Measurements from ENCODE around the gene IQGAP2.
"Not testable (repeated sequence)": the region's sequence is repeated elsewhere in the genome, so short reads cannot be mapped to it uniquely, and the experiment has no call there.

The IQGAP2 gene

DNA sequence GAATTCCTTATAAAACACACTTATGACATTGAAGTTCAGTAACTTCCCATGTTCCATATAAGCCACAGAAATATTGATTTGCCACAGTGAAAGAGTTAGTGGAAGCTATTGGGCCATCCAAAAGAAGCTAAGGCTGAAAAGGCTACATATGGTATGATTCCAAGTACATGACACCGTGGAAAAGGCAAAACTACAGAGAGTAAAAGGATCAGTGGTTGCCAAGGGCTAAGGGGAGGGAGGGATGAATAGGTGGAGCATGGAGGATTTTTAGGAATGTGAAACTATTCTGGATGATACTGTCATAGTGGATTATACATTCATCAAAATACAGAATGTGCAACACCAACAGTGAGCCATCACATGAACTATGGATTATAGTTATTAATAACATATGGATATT lies 110.4 kb downstream of the IQGAP2 start:
- no peak for FAIRE-seq

DNA sequence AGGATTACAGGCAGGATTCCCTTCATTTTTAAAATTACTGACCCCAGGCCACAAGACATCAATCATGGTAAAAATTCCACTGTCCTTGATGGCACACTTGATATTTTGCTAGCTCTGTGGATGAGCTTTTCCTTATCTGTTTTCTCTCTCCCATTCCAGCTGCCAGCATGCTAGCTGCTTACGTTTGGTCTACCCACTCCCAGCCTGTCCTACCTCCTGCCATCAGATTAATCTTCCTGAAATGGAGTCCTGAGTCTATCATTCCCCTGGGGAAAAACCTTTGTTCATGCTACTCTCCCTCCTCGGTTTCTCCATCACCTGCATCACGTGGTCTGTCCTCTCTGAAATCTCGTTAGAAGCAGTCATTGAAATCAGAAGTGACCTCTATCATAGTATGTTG lies 111.2 kb downstream of the IQGAP2 start:
- no peak for FAIRE-seq

DNA sequence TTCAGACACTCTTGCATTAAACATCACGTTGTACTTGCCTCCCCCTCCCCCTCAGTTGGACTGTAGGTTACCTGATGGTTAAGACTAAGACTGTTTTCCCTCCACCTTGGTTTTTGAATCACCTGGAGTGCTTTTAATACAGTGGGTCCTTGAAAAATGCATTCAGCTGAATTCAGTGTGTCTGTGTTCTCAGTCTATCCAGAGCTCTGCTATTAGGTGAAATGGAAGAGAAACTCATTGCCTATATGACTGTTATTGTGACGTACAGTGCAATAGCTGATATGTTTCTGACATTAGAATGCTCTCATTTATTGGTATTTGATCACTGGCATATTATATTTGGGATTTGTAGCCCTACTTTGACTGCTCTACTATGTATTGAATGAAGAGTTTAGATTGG lies 111.6 kb downstream of the IQGAP2 start:
- no peak for FAIRE-seq

DNA sequence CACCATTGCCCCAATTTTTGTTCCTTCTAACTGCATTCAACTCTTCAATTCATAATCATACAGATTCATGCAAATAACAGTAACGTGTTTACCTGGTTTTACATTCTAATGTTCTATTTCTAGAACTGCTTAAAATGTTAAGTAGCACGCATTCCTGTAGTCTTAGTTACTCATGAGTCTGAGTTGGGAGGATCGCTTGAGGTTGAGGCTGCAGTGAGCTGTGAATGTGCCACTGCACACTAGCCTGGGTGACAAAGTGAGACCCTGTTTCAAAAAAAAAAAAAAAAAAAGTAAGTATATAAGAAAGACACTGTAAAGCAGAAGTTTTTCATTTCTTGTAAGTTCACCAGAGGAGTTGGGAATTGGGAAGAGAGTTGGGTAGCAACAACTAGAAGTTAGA lies 114.2 kb downstream of the IQGAP2 start:
- no peak for FAIRE-seq

DNA sequence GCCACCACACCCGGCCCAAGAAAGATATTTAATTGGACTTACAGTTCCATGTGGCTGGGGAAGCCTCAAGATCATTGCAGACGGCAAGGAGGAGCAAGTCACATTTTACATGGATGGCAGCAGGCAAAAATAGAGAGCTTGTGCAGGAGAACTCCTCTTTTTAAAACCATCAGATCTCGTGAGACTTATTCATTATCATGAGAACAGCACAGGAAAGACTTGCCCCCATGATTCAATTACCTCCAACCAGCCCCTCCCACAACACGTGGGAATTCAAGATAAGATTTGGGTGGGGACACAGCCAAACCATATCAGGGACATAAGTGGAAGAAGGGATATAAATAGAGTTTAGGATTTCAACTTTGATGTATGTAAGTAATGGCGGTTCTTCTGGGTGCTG lies 115.2 kb downstream of the IQGAP2 start:
- not testable (repeated sequence) for FAIRE-seq

DNA sequence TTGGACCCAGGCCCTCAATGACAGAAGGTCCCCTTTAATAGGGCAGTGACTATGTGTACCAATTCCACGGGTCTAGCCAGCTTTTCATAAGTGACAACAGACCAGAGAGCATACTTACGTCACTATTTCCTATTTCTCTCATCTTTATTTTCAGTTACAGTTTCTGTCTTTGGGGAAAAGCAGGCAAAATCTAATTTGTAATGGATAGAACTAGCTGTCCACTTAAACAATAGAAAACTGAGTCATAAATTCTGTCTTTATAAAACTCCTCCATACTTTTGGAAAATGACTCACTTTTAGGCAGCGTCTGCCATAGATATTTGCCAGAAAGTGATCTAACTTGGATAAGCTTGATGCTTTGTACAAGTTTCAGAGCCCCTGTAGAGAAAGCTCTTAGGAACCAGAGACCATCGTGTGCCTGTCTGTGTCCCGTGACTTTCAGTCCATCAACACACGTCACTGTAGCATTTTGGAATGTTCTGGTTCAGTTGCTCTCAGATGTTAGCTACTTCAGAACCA lies 118.2 kb downstream of the IQGAP2 start:
- FAIRE-seq: no peak

DNA sequence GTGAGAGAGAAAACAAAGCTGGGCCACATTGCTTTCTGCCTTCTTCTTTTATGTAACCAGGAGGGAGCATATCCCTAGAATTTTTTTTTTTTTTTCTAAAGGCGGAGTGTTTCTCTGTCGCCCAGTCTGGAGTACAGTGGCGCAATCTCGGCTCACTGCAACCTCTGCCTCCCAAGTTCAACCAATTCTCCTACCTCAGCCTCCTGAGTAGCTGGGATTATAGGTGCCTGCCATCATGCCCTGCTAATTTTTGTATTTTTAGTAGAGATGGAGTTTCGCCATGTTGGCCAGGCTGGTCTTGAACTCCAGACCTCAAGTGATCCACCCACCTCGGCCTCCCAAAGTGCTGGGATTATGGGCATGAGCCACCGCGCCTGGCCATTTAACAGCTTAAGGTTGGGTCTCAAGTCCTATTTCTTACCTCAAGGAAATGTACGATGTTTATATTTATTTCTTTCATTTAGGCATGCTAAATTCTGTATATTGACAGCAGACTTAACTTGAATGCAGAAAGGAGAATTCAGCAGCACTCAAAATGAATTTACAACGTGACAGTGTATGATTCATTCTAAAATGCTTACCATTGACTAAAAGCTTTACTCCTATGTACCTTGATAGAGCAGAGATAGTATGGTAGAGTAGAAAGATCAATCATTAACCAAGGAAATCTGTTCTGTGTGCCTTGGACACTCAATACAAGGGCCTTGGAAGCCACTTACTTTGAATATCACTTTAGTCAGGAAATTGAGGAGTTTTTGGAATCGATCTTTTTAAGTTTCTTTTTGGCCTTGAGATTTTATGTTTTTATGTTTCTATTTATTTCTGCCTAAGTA lies 119.2 kb downstream of the IQGAP2 start:
- FAIRE-seq: no peak

DNA sequence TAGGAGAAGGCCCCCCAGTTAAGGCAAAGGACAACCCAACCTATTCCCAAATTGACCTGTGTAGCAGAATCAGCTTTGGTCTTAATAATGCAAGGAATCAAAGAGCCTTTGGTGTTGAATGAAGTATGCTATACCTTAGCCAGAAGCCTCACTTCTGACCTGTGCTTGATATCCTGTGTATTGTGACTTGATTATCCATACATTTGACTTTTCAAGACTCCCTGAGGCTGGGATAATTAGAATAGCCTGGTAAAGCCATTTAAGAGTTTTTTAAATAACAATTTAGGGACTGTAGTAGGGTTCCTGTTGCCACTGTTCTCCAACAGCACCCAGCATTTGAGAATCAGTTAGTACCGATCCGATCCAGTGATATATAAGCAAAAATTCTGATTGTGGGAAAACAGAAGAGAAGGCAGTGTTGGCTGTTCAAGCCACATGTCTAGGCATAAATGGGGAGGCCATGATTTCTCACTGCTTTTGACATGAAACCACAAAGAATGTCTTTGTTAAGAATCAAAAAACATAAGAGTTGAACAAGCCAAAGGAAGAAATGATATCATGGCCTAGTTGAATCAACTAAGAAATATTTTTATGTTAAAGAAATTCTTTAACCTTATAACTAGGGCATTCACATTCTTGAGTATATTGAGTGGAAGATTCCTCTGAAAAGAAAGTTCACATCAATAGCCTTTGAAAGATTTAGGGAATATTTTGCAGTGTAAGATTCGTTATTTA lies 121.2 kb downstream of the IQGAP2 start:
- no peak for FAIRE-seq

DNA sequence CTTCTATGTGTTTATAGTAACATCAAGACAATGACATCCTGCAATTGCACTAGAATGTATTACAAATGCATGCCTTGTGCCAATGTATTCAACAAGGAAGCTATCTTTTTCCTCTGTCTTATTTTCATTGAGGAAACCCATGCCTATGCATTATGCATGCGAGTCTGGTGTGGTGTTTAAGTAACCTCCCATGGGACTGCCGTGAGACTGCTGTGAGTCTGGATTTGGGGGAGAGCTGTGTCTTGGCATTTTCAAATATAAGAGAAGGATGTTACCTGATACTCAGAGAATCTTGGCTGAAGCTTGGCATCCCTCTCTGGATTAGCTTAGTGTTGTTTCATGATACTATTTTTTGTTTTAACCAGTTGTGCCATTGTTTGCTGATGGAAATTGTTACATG lies 121.8 kb downstream of the IQGAP2 start:
- FAIRE-seq: no peak

DNA sequence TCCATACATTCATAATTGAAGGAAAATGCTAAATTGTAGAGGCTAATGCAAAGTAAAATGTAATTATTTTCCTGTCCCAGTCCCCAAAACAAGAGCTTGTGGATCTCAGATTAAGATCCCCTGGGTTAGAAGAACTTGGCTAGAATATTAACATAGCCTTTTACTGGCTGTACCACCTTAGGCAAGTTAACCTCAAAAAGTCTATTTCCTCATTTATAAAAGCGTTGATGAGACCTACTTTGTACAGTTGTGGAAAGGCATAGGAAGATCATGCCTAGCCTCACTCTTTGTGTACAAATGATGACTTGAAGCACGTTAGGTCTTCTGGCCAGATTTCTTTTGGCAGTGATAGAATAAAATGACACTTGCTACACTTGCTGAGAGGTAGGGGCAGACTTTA lies 122.9 kb downstream of the IQGAP2 start:
- no peak for FAIRE-seq

DNA sequence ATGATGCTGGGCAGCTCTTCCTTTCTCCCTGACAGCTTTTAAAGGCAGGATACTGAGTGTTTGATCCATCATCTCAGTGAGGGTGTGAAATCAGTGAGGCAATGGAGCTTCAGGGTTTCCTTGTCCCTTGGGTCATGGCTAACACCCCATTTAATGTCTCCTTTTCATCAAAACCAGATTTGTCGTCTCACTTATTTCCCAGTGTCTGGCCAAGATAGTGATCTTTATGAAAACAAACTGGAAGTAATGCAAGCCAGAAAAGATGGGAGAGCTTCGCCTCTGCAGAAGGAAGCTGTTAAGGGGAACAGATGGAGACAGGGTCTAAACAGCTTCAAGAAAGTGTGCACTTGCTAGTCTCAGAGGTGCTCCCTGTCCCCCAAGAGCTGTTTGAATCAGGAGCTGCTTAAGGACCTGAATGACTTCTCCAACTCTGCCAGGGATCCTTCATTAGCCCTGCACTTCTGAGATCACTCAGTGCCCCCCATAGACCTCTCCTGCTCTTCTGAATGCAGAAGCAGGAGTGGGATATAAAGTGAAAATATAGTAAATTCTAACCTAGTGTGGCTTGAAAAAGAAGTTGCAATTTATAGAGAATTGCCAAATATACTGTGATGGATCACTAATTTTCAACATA lies 124.0 kb downstream of the IQGAP2 start:
- FAIRE-seq: no peak

DNA sequence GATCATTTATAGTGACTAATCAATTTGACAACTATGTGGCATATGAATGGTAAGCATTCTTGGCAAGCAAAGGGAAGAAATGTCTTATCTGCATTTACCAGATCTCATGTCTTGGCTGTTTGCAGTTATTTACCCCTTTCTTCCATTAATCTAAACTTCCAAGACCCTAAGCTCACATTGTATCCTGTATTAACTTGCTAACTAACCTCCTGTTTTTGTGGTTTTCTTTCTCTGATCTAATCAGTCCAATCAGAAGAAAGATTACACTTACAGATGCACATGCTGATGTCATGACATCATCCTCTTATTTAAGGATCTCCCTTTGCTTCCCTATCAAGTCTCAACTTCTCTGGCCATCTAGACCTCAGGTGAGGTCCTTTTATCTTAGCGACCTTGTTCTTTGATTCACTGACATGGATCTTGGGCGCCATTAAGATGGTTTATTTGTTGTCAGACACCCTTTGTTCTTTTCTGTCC lies 124.6 kb downstream of the IQGAP2 start:
- no peak for FAIRE-seq

DNA sequence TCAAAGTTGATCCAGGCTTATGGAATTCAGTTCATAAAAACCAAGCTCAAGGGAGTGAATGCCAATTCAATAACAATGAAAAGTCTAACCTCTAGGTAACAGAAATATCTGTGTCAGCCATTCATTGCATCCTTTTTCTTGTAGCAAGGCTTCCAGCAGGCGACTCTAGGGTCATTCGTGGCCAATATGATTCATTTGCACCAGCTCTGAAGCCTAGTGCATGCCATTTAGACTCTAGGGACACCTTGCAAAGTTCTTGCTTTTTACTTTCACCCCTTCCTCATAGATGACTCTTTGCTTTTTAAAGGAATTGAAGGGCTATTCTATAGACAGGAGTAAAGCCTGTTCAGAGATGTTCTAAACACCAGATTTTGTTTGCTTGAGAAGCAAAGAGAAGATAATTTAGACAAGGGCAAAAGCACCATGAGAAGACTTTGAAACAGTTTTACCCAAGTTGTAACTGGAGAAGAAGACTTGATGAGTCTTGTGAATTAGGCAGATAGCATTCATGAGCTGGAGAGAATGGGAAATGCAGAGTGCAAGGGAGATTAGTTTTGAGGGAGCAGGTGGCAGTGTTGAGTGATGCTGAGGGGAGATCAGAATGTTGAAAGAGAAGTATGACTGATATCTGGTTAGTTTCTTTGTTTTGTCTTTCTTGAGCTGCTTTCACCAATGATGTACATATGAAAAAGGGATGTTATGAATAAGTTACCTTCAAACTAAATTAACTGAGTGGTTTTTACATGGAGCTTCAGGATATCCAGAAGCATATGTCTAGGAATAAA lies 125.7 kb downstream of the IQGAP2 start:
- no peak for FAIRE-seq

DNA sequence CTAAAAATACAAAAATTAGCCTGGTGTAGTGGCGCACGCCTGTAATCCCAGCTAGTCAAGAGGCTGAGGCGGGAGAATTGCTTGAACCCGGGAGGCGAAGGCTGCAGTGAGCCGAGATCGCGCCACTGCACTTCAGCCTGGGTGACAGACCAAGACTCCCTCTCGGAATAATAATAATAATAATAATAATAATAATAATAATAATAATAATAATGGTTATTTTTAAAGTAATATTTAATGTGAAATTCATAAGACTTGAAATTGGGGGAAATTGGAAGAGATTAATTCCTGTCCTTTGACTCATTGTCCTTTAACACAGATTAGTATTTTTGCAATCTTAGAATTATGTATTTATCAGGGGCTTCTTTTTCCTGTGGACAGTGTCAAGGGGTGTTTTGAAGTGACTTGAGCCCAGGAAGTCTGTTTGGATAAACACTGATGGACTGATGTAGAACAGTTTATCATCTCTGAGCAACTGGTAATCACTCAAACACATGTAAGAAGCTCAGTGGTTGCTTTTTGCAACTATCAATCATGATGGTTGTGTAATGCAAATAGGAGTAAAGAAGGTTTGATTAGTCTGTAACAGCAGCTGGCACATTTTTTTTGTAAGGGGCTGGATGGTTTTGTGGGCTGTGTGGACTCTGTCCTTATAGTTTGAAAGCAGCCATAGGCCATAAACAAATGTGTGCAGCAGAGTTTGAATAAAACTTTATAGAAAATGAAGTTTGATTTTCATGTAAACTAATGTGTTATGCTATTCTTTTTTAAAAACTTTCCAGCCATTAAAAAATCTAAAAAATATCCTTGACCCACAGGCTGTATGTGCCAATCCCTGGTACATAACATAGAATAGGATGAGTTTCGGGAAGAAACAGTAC lies 126.6 kb downstream of the IQGAP2 start:
- no peak for FAIRE-seq

DNA sequence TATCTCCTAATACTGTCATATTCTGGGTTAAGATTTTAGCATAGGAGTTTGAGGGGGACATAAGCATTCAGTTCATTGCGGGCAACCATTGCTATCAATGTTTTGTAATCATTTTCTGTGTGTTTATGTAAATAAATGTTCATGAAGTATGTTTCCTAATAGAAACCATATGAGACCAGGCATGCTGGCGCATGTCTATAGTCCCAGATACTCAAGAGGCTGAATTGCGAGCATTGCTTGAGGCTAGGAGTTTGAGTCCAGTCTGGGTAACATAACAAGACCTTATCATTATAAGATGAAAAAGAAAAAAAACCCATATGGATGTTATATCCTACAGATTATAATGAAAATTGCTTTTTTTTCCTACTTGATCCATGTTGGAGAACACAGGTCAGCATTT lies 129.0 kb downstream of the IQGAP2 start:
- FAIRE-seq: no peak

DNA sequence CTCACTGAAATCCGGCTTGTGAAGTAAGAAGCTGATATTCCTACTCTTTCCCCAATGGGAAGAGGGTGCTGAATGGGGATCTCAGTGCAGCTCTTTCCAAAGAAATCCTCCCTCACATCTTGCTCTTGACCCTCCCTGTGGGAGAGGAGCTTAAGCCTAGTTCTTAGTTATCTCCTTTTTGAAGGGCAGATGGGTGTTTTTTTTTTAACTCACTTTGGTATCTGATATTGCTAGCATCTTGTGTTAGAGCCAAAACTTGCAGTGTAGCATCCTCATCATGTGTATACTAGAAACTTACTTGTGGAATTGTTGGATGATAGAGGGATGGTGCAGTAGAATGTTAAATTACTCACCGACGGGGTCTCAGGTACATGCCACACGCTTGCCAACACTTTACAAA lies 129.9 kb downstream of the IQGAP2 start:
- no peak for FAIRE-seq

DNA sequence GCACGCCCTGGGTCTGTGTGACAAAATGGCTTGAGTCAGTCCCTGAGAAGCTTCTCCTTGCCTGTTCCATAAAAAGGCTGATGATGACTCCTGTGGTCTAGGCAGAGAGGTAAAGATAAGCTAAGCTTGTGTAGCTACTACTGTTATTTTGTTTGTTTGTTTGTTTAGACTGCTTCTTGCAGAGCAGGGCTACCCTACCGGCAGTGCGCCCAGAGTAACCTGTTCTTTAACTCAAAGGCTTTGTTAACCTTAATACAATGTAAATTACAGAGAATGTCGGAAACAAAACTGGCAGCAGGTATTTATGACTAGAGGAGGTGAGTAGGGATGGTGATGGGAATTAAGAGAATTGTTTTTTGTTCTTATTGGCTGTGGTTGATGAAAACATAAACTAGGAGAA lies 132.5 kb downstream of the IQGAP2 start:
- no peak for FAIRE-seq

DNA sequence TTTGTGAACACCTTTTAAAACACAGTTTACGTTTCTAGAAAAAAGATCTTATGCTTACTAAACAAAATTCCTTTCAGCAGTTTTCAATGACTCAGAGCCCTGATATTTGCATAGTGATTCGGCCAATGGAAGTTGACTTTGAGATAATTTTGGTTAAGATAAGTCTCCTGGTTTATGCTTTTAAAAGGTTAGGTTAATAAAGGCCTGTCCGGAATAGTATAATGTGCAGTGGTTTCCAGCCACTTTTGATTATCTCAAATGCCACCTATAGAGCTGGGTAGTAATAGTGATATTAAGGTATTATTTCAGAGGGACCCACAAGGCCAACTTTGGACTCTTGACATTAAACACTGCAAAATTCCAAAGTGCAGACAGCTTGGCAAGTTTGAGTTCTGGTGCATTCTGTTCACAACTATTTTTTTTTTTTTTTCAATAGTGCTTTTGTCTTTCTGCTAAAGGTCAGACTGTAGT lies 134.0 kb downstream of the IQGAP2 start:
- no peak for FAIRE-seq

DNA sequence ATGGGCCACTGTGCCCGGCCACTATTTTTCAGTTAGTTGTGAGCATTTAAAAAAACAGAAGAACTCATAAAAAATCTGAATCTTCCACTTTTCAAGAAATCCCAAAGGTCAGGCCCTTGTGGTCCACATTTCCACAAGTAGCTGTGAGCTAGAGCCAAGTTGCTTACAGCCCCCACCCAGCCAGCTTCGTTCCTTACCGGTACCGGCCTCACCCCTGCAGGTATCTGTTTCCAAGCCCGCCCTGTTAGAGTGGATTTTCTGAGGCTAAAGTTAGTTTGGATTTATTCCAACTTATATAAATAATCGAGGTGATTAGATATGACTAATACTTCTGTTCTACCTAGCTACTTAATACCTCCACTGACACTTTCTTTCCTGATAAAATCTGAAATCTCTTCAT lies 139.2 kb downstream of the IQGAP2 start:
- no peak for FAIRE-seq

DNA sequence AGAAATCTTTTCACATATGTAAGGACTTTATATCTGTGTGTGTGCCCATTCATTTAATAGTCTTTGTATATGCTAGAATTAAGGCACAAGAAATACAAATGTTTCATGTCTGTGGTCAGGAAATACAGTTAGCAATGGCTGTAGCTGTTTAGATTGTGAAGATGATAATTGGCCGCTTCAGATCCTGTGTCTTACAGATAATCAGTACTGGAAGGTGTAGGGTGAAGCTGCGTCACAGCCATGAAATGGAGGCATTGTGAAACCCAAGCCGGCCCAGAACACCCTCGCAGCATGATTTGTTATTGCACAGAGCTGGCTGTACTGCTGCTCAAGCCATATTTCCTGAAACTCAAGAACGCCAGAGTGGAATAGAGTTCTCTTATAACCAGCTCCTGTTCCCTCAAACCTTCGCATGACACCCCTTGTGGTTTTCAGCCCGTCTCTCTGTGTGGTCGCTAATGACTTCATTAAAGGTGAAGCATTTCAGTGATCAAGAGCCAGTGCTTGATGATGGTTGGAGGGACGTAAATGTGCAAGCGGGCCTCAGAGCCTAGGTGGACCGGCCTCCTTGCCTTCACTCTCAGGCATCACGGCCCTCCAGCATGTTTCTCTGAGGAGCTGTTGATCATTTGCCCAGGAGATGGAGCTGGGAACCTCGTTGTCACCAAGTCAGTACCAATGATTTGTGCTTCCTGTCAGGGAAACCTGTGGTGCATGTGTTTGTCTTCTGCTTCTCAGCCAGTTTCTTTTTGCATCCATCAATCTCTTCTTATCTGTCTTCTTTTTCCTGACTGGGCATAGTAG lies 140.0 kb downstream of the IQGAP2 start:
- no peak for FAIRE-seq
